Measurements from ENCODE around the gene TMEM72.

GRCh38 chr10:44971434-44971833 is 60.3 kb downstream of the TMEM72 start:
- TF ChIP-seq TAF1 (IDR thresholded peaks at IDR 0.05; ENCODE audit: low read depth): no peak
- no peak for TF ChIP-seq CTCF (IDR thresholded peaks at IDR 0.05; ENCODE audit: poor library complexity, severe bottlenecking)
- TF ChIP-seq EP300 (conservative IDR thresholded peaks at IDR 0.05; ENCODE audit: poor library complexity, severe bottlenecking): no peak

Data from neural cell (in vitro differentiated cells).